GM23338 (cell line): ENCODE results near the gene SEMA6D.

ENCODE experiments used
- EZH2 ChIP-seq: fragments of 200-600 bp; sonication (generic); IDR thresholded peaks from one replicate; pipeline ENCODE4 v1.8.0; 2017; ENCODE audit warnings: antibody characterized with exemption, mild to moderate bottlenecking, low read depth; ENCODE audit not compliant: unreplicated experiment
- ZNF331 ChIP-seq: fragments of 250-450 bp; sonication (Bioruptor Pico); IDR thresholded peaks from 2 replicates; pipeline ENCODE4 v1.5.0; 2020; ENCODE audit warnings: low read depth, mild to moderate bottlenecking, moderate library complexity
- TF ChIP-seq, protein P1 (sequence below), 2 experiments: fragments of 200-600 bp in 1 of 2; sonication (generic) in 1 of 2; conservative IDR thresholded peaks; 2 replicates each; pipeline versions ENCODE4 v1.5.1 to v1.6.1; 2016 to 2017; ENCODE audit warnings: antibody characterized with exemption in 2 of 2, low read depth in 2 of 2, mild to moderate bottlenecking in 2 of 2, moderate library complexity in 1 of 2
- TF ChIP-seq, protein P2 (sequence below): IDR thresholded peaks from one replicate; pipeline ENCODE4 v1.6.1; 2018; ENCODE audit warnings: antibody characterized with exemption; ENCODE audit not compliant: unreplicated experiment

DNA sequence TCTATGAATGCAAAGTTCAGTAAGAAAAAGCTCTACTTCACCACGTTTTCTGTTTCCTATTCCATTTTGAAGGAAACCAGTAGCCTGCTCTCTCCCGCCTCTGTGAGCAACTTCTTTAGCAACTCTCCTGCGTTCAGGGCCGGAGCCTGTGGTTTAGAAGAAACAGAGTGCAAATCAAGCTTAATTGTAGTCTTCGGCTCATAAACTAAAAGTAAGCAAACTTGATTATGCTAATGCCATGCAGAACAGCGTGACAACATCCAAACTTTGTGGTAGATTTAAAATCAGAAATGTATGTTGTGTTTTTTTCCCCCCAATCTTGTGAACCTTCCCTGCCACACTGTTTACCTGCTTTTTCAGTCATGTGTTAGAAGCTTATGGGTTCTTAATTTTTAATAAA lies 87.4 kb downstream of the SEMA6D start:
- TF ChIP-seq, protein P1, sequence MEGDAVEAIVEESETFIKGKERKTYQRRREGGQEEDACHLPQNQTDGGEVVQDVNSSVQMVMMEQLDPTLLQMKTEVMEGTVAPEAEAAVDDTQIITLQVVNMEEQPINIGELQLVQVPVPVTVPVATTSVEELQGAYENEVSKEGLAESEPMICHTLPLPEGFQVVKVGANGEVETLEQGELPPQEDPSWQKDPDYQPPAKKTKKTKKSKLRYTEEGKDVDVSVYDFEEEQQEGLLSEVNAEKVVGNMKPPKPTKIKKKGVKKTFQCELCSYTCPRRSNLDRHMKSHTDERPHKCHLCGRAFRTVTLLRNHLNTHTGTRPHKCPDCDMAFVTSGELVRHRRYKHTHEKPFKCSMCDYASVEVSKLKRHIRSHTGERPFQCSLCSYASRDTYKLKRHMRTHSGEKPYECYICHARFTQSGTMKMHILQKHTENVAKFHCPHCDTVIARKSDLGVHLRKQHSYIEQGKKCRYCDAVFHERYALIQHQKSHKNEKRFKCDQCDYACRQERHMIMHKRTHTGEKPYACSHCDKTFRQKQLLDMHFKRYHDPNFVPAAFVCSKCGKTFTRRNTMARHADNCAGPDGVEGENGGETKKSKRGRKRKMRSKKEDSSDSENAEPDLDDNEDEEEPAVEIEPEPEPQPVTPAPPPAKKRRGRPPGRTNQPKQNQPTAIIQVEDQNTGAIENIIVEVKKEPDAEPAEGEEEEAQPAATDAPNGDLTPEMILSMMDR (conservative IDR thresholded peaks at IDR 0.05; ENCODE audit: low read depth in 2 of 2), result no peak
- no peak for TF ChIP-seq EZH2
- no peak for TF ChIP-seq ZNF331
- TF ChIP-seq, protein P2, sequence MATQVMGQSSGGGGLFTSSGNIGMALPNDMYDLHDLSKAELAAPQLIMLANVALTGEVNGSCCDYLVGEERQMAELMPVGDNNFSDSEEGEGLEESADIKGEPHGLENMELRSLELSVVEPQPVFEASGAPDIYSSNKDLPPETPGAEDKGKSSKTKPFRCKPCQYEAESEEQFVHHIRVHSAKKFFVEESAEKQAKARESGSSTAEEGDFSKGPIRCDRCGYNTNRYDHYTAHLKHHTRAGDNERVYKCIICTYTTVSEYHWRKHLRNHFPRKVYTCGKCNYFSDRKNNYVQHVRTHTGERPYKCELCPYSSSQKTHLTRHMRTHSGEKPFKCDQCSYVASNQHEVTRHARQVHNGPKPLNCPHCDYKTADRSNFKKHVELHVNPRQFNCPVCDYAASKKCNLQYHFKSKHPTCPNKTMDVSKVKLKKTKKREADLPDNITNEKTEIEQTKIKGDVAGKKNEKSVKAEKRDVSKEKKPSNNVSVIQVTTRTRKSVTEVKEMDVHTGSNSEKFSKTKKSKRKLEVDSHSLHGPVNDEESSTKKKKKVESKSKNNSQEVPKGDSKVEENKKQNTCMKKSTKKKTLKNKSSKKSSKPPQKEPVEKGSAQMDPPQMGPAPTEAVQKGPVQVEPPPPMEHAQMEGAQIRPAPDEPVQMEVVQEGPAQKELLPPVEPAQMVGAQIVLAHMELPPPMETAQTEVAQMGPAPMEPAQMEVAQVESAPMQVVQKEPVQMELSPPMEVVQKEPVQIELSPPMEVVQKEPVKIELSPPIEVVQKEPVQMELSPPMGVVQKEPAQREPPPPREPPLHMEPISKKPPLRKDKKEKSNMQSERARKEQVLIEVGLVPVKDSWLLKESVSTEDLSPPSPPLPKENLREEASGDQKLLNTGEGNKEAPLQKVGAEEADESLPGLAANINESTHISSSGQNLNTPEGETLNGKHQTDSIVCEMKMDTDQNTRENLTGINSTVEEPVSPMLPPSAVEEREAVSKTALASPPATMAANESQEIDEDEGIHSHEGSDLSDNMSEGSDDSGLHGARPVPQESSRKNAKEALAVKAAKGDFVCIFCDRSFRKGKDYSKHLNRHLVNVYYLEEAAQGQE, result no peak
